Chondrocyte (in vitro differentiated cells): ENCODE data around the gene USP22. TPM values are rescaled to one million over a fixed set of nuclear protein-coding genes. Genes with fewer than 3 reads are reported as not detected.
A peak's percentile ranks its signal among the peaks of the same experiment; 100 is the strongest.

Source experiments
- DNase-seq: peaks from one replicate; pipeline ENCODE4 v3.0.0; 2021; ENCODE audit warnings: mixed read lengths, low spot score
- H3K27ac Mint-ChIP-seq: one replicate; pipeline ENCODE4 v1.8.0; 2021; ENCODE audit warnings: mild to moderate bottlenecking, moderate library complexity, mixed read lengths; ENCODE audit not compliant: unreplicated experiment
- H3K27me3 Mint-ChIP-seq: 2 replicates; pipeline ENCODE4 v1.8.0; 2021; ENCODE audit warnings: low read depth, mixed read lengths
- H3K36me3 Mint-ChIP-seq: 2 replicates; pipeline ENCODE4 v1.8.0; 2021; ENCODE audit warnings: low read depth, mixed read lengths
- H3K4me1 Mint-ChIP-seq: 2 replicates; pipeline ENCODE4 v1.8.0; 2021; ENCODE audit warnings: low read depth, mild to moderate bottlenecking, mixed read lengths
- H3K4me3 Mint-ChIP-seq: one replicate; pipeline ENCODE4 v1.8.0; 2021; ENCODE audit warnings: mild to moderate bottlenecking, moderate library complexity, mixed read lengths; ENCODE audit not compliant: unreplicated experiment
- H3K9me3 Mint-ChIP-seq: 2 replicates; pipeline ENCODE4 v1.8.0; 2021; ENCODE audit warnings: low read depth, mixed read lengths
- total RNA-seq: library from RNA; stranded (reverse); gene quantifications from 3 replicates; pipeline ENCODE4 v1.2.1, GENCODE V29; 2021
- TF ChIP-seq, protein P1 (sequence below): fragments of 200-600 bp; sonication (generic); IDR thresholded peaks from 2 replicates; pipeline ENCODE4 v1.5.0; 2021; ENCODE audit warnings: antibody characterized with exemption, mild to moderate bottlenecking, moderate library complexity

The USP22 gene
- total RNA-seq, 1 donor from 2014 or later, result 248 TPM

DNA sequence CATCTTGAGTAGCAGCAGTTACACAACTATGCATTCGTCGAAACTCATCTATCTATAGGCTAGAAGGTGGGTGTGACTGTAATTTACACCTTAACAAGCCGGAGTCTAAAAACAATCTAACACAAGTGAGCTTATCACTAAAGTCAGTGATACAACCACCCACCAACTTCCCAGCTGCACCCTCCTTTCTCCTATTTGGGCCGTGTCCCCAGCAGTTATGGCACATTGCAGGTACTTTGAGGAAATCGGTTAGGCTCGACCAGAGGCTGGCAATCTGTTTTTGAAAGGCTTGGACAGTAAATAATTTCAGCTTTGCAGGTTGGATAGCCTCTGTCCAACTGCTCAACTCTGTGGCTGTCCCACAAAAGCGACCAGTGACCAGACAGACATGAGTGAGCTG is 26.0 kb downstream of the USP22 start:
- Mint-ChIP-seq H3K27ac (no peak overlapping the region), H3K9me3 (no peaks in the 10 kb centered on the region), H3K4me3 (no peak overlapping the region), H3K36me3 (peaks cover 61% of the 10 kb centered on the region), H3K4me1 (peaks cover 21% of the 10 kb centered on the region), H3K27me3 (no peaks in the 10 kb centered on the region)
- DNase-seq, result no peak
- TF ChIP-seq, protein P1, sequence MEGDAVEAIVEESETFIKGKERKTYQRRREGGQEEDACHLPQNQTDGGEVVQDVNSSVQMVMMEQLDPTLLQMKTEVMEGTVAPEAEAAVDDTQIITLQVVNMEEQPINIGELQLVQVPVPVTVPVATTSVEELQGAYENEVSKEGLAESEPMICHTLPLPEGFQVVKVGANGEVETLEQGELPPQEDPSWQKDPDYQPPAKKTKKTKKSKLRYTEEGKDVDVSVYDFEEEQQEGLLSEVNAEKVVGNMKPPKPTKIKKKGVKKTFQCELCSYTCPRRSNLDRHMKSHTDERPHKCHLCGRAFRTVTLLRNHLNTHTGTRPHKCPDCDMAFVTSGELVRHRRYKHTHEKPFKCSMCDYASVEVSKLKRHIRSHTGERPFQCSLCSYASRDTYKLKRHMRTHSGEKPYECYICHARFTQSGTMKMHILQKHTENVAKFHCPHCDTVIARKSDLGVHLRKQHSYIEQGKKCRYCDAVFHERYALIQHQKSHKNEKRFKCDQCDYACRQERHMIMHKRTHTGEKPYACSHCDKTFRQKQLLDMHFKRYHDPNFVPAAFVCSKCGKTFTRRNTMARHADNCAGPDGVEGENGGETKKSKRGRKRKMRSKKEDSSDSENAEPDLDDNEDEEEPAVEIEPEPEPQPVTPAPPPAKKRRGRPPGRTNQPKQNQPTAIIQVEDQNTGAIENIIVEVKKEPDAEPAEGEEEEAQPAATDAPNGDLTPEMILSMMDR, result no peak

DNA sequence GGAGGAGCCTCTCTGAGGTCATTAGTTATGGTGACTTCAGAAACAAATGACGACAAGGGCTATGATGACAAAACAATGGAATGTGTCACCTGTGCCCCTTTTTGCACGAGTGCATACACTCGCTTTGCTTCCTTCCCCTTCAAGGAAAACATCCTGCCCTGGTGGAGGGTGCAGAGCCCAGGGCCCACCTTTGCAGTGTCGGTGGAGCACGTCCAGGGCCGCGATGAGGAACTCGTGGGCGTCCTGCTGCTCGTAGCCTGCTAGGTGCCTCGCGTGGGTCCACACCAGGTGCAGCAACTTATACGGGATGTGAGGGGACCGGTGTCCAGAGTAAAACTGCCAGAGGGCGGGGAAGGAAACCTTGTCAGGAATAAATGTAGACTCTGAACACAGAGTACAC is 27.2 kb downstream of the USP22 start:
- H3K36me3 Mint-ChIP-seq, result peaks cover 63% of the 10 kb centered on the region
- H3K4me3 Mint-ChIP-seq, result no peak overlapping the region
- no peak for DNase-seq
- no peaks in the 10 kb centered on the region for H3K27me3 Mint-ChIP-seq
- no peak overlapping the region for H3K27ac Mint-ChIP-seq
- H3K4me1 Mint-ChIP-seq, result peaks cover 18% of the 10 kb centered on the region
- H3K9me3 Mint-ChIP-seq, result no peaks in the 10 kb centered on the region
- TF ChIP-seq, protein P1, result no peak

DNA sequence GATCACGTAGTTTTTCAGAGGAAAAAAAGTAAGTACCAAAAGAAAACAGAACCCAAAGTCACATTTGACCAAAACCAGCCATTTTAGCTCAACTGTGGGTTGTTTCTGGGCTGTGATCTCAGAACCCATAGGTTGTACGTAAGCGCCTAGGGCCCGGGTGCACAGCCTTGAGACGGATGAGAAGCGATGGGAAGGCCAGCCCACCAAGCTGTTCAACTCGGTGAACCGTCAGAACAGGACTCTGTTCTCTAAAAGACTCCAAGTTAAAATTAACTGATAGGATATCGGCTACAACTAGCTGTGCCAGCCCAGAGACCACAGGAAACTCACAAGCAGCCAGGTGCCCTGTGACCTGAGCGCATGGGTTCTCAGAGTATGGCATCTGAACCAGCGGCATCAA is 28.3 kb downstream of the USP22 start:
- no peaks in the 10 kb centered on the region for H3K27me3 Mint-ChIP-seq
- TF ChIP-seq, protein P1, result no peak
- H3K9me3 Mint-ChIP-seq, result no peaks in the 10 kb centered on the region
- peaks cover 58% of the 10 kb centered on the region for H3K36me3 Mint-ChIP-seq
- no peak for DNase-seq
- H3K4me3 Mint-ChIP-seq, result no peak overlapping the region
- peaks cover 7% of the 10 kb centered on the region for H3K4me1 Mint-ChIP-seq
- peak overlapping the region; percentile 33 for H3K27ac Mint-ChIP-seq

DNA sequence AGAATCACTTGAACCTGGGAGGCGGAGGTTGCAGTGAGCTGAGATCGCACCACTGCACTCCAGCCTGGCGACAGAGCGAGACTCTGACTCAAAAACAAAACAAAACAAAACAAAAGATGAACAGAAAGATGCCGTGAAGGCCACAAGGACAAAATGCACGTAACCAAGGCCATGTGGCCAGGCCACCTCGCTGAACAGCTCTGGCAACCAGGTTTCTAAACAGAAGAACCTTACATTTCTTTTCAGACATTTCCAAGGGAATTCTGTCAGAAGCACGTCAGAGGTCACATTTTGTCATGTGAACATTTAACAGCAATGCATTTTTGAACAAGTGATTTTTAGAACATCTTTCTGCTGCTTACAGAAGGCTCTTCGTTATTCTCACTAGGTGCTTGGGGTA is 28.8 kb downstream of the USP22 start:
- Mint-ChIP-seq H3K27ac (peak overlapping the region; percentile 61), H3K9me3 (no peaks in the 10 kb centered on the region), H3K4me3 (no peak overlapping the region), H3K27me3 (no peaks in the 10 kb centered on the region), H3K36me3 (peaks cover 55% of the 10 kb centered on the region), H3K4me1 (peaks cover 4% of the 10 kb centered on the region)
- TF ChIP-seq, protein P1, result no peak
- DNase-seq, result no peak

DNA sequence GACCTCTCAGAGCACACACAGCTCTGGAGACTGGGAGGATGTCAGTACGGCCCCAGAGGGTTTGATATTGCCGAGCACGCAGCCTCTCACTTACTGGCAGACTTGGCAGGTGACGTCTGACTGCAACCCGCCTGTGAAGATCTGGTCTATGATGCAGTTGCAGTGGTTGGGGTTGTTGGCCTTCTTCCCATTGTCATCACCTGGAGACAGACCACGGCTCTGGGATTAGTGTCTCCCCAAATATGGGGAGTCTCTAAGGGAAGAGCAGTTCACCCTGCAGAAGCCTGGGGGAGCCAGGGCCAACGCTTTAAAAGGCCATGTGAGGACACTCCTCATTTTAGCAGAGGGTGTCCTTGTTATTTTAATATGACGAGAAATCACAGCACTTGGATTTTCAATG is 30.1 kb downstream of the USP22 start:
- Mint-ChIP-seq H3K4me3 (no peak overlapping the region), H3K9me3 (no peaks in the 10 kb centered on the region), H3K27me3 (no peaks in the 10 kb centered on the region), H3K36me3 (peaks cover 55% of the 10 kb centered on the region), H3K27ac (no peak overlapping the region), H3K4me1 (peaks cover 4% of the 10 kb centered on the region)
- TF ChIP-seq, protein P1, result no peak
- DNase-seq, result no peak
